Measurements from ENCODE around the gene MSMB.

DNA sequence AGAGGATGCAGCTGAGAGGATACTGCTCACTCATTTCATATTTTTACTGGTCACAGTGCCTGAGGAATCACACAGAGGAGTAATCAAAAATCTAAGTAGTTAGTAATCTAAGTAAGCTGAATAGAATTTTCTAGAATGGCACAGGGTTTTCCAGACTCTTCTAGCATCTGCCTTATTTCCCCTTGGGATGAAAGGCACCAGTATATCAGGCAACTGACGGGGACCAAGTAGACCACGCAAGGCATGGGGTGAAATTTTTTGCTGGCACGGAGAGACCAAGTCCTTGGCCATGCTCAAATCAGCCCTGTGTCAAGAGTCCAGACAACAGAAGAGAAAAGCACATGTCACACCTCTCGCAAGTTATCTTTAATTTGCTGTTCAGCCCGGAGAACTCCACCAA lies 29.9 kb downstream of the MSMB start:
- TF ChIP-seq, protein P1, sequence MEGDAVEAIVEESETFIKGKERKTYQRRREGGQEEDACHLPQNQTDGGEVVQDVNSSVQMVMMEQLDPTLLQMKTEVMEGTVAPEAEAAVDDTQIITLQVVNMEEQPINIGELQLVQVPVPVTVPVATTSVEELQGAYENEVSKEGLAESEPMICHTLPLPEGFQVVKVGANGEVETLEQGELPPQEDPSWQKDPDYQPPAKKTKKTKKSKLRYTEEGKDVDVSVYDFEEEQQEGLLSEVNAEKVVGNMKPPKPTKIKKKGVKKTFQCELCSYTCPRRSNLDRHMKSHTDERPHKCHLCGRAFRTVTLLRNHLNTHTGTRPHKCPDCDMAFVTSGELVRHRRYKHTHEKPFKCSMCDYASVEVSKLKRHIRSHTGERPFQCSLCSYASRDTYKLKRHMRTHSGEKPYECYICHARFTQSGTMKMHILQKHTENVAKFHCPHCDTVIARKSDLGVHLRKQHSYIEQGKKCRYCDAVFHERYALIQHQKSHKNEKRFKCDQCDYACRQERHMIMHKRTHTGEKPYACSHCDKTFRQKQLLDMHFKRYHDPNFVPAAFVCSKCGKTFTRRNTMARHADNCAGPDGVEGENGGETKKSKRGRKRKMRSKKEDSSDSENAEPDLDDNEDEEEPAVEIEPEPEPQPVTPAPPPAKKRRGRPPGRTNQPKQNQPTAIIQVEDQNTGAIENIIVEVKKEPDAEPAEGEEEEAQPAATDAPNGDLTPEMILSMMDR (IDR thresholded peaks at IDR 0.05; ENCODE audit: low read length) = no peak
- TF ChIP-seq EZH2 (optimal IDR thresholded peaks at IDR 0.05; ENCODE audit: low read depth, low read length) (no peak), EZH2phosphoT487 (IDR thresholded peaks at IDR 0.05; ENCODE audit: low read length) (no peak)
